ENCODE data around the gene CLNK.

DNA sequence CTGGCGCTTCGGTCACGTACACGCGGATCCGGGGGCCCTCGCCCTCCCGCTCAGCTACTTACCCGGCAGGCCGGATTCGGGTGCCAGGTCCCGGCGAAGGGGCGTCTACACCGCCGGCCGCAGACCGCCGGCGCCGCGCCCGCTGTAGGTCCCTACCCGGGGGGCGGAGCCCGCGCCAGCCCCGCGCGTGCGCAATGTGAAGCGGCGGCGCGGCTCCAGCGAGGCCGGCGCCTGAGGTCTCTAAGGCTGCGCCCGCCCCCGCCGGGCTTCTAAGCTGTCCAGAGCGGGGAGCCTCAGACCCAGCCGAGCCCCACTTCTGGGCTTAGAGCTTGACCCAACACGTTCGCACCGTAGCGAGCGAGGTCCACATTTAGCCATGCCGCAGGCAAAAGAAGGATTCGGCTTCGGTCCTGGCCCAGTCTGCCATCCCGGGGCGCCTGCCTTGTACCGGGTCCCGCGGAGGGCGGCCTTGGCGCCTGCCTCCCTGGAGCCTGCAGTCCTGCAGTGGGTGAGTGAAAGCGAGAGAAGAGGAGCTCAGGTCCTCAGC, 227.2 kb downstream of the CLNK start, which contains the start of gene ZNF518B:
- TF ChIP-seq POLR2A (IDR thresholded peaks at IDR 0.05) (no peak), POLR2AphosphoS5 (IDR thresholded peaks at IDR 0.05) (peak in 1 of 3 donors; percentile 28), EP300 (IDR thresholded peaks at IDR 0.05) (no peak)
- TF ChIP-seq, protein P1, sequence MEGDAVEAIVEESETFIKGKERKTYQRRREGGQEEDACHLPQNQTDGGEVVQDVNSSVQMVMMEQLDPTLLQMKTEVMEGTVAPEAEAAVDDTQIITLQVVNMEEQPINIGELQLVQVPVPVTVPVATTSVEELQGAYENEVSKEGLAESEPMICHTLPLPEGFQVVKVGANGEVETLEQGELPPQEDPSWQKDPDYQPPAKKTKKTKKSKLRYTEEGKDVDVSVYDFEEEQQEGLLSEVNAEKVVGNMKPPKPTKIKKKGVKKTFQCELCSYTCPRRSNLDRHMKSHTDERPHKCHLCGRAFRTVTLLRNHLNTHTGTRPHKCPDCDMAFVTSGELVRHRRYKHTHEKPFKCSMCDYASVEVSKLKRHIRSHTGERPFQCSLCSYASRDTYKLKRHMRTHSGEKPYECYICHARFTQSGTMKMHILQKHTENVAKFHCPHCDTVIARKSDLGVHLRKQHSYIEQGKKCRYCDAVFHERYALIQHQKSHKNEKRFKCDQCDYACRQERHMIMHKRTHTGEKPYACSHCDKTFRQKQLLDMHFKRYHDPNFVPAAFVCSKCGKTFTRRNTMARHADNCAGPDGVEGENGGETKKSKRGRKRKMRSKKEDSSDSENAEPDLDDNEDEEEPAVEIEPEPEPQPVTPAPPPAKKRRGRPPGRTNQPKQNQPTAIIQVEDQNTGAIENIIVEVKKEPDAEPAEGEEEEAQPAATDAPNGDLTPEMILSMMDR (IDR thresholded peaks at IDR 0.05), result no peak
